GM19193 (cell line): ENCODE results near the gene JAM3.

Experiments
- POLR2A ChIP-seq: IDR thresholded peaks from 4 replicates; pipeline ENCODE4 v1.6.1; 2011; ENCODE audit not compliant: insufficient read depth, insufficient read length; ENCODE audit errors: extremely low read depth

The JAM3 gene

DNA sequence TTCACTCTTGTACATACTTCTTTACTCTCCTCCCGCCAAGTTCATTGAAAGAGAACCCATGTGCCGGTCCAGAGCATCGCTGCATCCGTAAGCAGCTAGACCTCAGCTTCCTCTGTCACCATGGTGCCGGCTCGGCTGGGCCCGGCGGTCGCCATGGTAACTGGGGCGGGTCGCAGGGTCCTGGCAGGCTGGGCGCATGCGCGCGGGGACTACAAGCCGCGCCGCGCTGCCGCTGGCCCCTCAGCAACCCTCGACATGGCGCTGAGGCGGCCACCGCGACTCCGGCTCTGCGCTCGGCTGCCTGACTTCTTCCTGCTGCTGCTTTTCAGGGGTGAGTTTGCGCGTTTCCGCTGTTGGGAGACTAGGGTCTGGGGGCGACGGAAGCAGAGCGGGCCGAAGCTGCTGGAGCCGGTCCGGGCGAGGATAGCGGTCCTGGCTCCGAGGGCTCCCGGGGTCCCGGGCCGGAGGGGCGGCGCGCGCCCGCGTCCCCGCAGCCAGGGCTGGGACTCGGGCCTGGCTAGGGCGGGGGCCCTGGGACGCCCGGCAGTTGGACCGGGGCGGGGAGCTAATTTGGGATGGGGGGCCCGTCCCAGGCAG is at the start of gene JAM3:
Gene JAM3, plus strand, starts transcription at position 244 of the 597 bp plus-strand sequence. Its CDS starts 12 bp downstream, at position 256.
- peak; percentile 55 for TF ChIP-seq POLR2A

GRCh38 chr11:134019500-134019899 is 49.4 kb upstream of the JAM3 start:
- TF ChIP-seq POLR2A = no peak

DNA sequence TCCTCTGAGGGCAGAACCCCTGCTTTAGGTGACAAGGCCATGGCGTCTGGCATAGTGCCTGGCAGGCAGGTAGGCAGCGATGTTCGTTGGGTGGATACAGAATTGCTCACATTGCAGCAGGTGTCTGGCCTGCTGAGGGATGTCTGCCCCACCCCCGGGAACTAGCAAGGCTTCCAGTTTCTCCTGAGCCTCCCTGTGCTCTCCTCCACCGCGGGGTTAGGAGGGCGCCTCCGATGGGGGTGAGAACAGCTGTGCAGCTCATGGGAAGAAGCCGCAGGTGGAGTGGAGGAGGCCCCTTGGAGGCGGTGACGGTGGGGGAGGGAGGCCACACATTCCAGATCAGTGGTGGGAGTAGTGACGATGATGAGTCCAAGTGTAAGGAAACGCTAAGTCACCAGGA is 48.3 kb upstream of the JAM3 start:
- TF ChIP-seq POLR2A = no peak

- TF ChIP-seq POLR2A = no peak
Observed at GRCh38 chr11:134021326-134021725, 47.5 kb upstream of the JAM3 start.

DNA sequence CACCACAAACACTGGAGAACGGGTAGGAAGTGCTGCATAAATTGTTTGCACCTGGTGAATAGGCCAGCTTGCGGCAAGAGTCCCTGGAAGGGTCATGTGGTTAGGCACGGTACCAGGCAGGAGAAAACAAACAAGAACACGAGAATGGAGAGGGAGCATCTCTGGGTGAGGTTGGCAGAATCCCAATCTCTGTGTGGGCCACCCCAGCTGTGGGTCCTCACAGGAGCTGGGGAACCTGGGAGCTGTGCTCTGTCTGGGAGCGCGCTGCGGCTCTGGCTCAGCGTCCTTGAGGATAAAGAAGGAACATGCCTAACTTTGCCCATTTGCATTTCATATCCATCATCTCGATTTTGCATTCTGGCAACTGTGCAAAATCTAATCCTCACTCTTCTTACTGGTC is 46.1 kb upstream of the JAM3 start:
- TF ChIP-seq POLR2A = no peak

DNA sequence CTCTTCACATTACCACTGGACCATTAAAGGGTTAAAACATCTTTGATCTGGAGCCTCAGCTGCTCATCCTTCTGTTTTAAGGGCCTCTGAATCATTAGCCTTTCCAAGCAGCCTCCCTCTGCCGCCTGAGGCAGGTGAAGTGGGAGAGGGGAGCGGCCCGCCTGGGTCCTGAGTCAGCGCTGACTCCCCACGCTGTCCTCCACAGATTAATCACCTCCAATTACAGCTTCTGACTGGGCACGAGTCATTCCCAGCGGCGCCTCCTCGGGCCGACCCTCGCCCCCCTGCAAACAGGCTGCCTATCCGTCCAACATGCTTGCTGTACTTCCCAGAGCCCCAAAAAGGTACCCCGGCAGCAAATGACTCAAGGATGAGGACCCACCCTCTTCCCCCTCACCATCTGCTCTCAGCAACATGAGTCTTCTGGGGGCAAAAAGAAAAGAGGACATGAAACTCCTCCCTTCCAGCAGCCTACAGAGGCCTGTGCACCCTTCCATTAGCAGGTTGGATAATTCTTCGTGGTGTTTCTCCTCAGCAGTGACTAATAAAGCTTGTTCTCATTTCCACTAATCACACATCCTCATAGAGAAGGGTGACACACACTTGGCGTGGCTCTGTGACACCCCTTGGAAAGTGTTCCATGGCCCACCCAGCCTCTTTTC is 44.3 kb upstream of the JAM3 start:
- TF ChIP-seq POLR2A = no peak

DNA sequence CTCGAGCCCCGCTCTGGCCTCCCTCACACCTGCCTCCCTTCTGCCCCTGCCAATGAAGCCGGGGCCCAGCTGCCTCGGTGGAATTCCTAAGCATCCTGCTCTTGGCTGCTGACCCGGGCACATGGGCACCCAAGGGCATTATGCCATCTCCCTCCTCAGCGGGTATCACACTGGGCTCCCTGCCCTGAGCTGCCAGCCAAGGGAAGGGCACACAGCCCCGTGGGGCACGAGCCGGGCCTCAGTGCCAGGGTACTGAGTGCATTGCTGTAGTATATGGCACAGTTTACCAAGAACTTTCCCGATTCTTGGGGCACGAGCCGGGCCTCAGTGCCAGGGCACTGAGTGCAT is 43.8 kb upstream of the JAM3 start:
- no peak for TF ChIP-seq POLR2A

GRCh38 chr11:134026655-134027343 is 42.1 kb upstream of the JAM3 start:
- TF ChIP-seq POLR2A = no peak

- TF ChIP-seq POLR2A = no peak
Observed at GRCh38 chr11:134027671-134028070, 41.2 kb upstream of the JAM3 start.

GRCh38 chr11:134028368-134028920 is 40.4 kb upstream of the JAM3 start:
- TF ChIP-seq POLR2A = no peak

GRCh38 chr11:134030853-134031252 is 38.0 kb upstream of the JAM3 start:
- TF ChIP-seq POLR2A = no peak

GRCh38 chr11:134032043-134032442 is 36.8 kb upstream of the JAM3 start:
- no peak for TF ChIP-seq POLR2A

DNA sequence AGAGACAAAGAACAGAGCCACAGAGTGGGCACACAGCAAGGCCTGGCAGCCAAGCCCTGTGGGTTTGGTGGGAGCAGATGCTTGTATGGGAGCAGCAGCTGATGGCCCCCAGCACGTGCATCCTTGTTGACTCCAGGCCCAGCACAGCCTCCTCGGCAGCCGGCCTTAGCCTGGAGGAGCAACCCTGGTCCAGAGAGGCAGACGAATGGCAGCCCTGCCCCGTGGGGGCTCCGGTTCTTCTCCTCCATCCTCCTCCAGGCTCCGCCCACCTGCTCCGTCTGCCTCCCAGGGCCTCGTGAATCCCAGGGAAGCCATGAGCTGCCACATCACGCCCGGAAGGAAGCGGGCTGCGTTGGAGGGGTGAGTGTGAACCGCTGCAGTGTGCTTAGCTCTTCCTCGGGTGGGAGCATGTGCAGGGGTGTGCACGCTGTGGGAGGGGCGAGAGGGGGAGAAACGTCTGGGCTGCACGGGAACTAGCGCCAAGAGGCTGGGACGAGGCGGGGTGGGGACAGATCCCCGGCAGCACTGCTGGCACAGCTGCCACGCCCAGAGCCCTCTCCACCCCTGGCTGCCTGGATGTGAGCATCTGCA is 36.3 kb upstream of the JAM3 start:
- no peak for TF ChIP-seq POLR2A

GRCh38 chr11:134033276-134033675 is 35.6 kb upstream of the JAM3 start:
- TF ChIP-seq POLR2A = no peak

DNA sequence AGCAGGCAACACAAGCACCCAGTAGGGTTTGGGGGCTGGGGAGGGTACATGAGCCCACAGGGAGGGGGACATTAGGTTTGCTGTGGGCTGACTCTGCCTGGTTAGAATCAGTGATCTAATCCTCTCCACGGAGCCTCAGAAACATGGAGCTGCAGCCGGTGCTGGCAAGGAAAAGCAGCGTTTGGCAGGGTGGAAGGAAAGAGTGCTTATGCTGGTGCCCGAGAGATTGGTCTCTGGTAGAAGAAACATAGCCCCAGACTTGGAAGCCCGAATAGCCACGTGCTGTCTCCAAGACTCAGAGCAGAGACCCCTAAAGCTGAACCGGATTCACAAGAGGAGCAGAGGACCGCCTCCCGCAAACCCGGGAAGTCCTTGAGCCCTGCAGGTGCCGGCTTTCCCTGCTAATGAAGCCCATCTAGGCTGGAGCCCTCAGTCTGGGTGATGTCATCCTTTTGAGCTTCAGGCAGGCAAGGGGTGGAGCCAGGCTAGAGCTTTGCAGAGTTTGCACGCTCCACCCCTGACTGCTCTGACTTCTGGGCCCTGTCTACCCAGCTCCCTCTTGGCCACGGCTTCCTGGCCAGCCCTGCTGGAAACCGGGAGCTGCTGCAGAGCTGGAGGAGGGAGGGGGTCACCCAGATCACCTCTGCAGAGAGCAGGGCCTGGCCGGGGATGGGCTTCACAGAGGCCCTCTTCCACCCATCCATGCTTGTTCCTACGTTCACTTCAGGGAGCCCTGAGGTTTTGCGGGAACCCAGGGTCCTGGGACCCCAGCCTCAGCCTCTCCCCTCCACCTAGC is 35.0 kb upstream of the JAM3 start:
- no peak for TF ChIP-seq POLR2A
